ENCODE measurements around the gene FSTL5.
"Not testable (repeated sequence)": the region's sequence is repeated elsewhere in the genome, so short reads cannot be mapped to it uniquely, and the experiment has no call there.

Gene FSTL5

DNA sequence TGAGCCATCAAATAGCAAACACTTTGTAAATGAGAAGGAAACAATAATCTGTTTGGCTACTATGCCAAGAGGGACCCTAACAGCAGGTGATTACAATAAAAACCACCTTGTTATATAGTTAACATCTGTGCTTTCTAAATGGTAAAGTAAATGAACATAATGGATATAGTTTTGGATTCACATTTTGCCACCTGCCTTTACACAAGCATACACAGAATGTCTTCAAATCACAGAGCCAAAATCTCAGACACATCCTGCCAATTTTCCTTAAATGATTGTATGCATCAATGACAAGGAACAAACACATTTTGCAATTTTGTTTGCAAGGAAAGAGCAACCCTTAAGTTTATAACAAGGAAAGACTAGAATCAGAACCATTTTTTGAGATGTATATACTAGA, 334.2 kb downstream of the FSTL5 start:
- DNase-seq (ENCODE audit: low spot score) = no peak

- no peak for DNase-seq (ENCODE audit: low spot score)
Measured at GRCh38 chr4:161828061-161828460, 335.7 kb downstream of the FSTL5 start.

GRCh38 chr4:161827013-161827412, 336.8 kb downstream of the FSTL5 start:
- no peak for DNase-seq (ENCODE audit: low spot score)

DNA sequence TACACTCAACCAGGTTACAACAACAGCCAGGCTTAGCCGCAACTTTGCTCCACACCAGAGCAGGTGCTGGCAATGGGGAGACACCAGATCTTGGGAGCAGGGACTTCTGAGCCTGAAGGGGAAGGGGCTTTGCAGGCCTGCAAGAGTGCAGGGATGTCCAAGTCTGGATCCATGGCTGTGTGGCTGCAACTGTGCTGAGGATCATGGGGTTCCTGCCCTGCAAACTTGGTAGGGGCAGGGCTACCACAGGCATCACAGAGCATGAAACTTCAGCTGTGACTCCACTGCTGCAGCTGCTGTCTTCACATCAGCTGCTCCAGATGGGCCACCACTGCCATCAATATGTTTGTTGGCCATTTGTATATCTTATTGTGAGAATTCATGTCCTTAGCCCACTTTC, 340.4 kb downstream of the FSTL5 start:
- no peak for DNase-seq (ENCODE audit: low spot score)

GRCh38 chr4:161822174-161822573, 341.6 kb downstream of the FSTL5 start:
- DNase-seq (ENCODE audit: low spot score) = no peak

- DNase-seq (ENCODE audit: low spot score) = no peak
Measured at GRCh38 chr4:161817914-161818313, 345.9 kb downstream of the FSTL5 start.

DNA sequence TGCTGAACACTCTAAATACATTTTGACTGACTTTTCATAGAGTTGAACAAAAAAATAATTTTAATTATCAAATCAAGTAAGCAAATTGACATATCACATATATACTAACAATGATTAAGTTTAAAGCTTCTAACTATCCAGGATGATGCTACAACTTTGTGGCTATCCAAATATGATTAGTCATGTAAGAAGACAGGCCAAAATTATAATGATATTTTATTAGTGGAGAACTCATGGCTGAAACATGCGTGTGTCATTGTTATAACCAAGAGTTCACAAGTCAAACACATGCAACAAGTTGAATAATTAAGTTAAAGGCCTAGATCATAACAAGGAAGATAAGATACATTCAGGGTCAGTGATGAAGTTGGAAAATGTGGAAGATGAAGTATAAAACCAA, 346.8 kb downstream of the FSTL5 start:
- no peak for DNase-seq (ENCODE audit: low spot score)

DNA sequence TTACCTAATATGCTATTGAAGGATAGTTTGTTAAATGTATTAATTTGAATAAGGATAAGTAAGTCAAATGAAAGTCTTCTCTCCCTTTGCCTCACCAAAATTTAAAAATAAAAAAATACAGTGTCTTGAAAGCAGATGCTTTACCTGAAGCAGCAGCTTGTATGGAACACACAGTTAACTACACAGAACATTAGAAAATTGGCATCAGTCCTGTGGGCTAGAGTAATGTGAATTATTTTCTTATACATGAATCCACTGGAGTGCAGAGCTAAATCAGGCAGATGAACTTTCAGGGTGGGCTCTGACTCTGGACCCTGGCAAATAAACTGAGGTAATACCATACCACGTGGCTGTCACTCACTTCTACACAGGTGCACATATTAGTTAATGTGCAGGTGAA, 348.0 kb downstream of the FSTL5 start:
- no peak for DNase-seq (ENCODE audit: low spot score)

DNA sequence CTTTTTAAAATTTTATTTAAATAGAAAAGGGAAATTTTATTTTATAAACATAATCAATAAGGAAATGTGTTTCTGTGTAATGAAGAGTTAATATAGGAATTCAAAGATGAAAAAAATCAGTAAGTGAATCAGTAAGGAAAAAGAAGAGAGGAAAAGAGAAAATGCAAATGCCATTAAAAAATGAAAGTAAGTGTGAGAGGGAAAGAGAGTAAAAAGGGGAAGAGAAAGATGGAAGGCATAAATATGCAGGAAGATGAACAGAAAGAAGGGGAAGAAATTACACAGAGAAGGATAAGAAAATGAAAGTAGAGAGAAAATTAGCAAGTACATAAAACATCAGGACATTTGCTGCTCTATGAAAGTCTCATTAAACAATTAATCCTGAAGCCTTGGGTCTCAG, 349.9 kb downstream of the FSTL5 start:
- no peak for DNase-seq (ENCODE audit: low spot score)

- DNase-seq (ENCODE audit: low spot score) = no peak
Measured at GRCh38 chr4:161813389-161813788, 350.4 kb downstream of the FSTL5 start.

GRCh38 chr4:161803171-161803570, 360.6 kb downstream of the FSTL5 start:
- DNase-seq (ENCODE audit: low spot score) = no peak

GRCh38 chr4:161799710-161800109, 364.1 kb downstream of the FSTL5 start:
- no peak for DNase-seq (ENCODE audit: low spot score)

DNA sequence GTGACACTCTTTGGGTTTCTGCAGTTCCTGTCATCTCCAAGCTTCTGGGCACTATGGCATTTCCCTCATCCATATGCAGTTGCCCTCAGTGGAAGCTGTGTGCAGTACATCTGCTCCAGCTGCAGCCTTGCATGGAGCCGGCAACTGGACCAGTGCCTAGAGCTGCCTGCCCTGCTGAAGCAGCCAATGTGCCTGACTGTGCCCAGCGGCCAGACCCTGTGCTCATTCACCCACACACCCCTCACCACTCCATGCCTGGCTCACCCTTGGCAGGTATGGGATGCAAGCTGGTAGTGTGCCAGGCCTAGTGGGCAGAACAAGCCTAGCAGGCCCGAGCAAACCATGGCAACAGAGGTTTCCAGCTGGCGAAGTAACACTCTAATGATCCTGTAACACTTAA, 370.8 kb downstream of the FSTL5 start:
- no peak for DNase-seq (ENCODE audit: low spot score)

DNA sequence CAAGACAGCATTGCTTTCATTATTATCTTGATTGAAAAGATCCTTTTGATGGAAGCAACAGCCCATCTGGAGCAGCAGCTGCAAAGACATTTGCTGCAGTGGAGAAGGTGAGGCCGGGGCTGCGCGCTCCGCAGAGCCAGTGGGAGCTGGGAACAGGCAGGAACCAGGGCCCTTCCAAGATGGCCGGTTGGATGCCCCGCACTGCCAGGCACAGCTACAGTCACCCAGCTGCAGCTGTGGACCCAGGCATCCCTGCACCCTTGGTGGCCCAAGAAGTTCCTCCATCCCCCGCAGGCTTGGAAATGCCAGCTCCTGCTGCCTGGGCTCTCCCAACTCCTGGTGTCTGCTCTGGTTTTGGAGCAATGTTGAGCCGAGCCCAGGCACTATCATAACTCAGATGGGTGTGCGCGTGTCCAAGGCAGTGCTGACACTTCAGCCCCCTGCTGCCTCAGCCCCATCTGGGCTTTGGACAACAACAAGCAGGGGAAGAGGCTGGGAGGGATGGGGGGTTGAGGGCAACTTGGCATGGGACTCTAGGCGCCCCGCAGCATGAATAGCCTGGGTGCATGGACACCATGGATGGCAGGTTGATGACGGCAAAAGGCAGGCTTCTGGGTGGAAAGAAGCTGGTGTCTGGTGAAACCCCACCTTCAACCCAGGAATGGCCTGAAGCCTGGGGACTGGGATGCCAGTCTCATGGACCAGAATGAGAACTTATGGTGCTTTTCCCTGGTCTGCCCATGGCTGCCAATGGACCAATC, 371.8 kb downstream of the FSTL5 start:
- DNase-seq (ENCODE audit: low spot score) = no peak

GRCh38 chr4:161767116-161767515, 396.7 kb downstream of the FSTL5 start:
- no peak for DNase-seq (ENCODE audit: low spot score)

DNA sequence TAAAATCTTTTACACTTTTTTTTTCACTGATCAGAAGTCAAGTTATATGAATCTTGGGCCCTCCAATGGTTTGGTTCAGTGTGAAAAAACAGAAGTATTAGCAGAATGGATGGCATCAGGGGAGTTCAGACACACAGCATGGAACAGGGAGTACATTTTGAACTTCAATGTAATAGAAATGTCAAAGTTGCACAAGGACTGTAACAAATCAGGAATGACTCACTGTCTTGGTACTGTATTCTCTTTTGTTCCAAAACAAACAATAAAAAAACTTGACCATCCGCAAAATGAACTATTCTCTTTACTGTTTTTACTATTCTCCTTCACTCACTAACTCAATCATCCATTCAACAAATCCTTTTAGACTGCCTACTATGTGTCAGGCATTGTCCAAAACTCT, 401.0 kb downstream of the FSTL5 start:
- no peak for DNase-seq (ENCODE audit: low spot score)

DNA sequence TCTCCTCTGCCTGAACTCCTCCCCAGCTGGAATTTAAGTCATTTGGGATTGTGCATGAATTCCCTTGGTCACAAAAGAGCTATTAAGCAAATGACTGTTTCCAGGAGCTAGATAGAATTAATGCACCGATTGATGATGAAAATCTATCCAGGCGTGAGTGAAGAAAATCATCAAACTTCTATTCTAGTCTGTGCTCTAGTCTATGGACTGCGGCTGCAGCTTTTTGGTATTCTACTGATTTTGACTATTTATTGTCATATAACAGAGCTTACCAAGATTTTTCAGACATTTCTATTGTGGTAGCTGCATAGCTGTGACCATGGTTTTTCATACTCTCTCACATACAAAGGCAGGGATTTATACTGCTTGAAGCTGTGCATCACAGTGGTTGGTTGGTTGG, 403.8 kb downstream of the FSTL5 start:
- DNase-seq (ENCODE audit: low spot score) = no peak

DNA sequence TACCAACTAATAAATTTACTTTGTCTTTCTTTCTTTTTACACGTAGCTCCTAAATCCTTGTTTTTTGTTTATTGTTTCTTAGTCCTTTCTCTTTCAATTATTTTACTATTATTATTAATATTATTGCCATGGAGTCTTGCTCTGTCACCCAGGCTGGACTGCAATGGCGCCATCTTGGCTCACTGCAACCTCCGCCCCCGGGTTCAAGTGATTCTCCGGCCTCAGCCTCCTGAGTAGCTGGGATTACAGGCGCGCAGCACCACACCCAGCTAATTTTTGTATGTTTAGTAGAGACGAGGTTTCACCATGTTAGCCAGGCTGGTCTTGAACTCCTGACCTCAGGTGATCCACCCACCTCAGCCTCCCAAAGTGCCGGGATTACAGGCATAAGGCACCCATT, 405.4 kb downstream of the FSTL5 start:
- not testable (repeated sequence) for DNase-seq (ENCODE audit: low spot score)

GRCh38 chr4:161728929-161729328, 434.9 kb downstream of the FSTL5 start:
- no peak for DNase-seq (ENCODE audit: low spot score)

DNA sequence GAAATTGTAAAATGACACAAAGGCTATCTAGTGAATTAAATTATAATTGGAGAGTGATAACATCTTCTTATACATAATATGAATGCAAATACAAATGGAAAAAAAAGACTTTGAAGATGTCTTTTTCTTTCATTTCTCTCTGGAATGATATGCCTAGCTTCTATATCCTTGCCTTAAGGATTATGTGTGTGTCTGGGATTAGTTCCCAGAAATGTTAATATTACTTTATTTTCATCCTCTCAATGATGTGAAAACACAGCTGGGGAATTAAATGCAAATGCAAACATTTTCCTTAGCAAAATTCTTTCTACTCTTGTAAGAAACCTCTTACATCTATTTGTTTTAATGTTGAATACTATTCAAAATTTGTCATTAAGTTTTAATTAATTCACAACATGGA, 441.9 kb downstream of the FSTL5 start:
- DNase-seq (ENCODE audit: low spot score) = no peak

GRCh38 chr4:161717084-161717483, 446.7 kb downstream of the FSTL5 start:
- DNase-seq (ENCODE audit: low spot score) = no peak

DNA sequence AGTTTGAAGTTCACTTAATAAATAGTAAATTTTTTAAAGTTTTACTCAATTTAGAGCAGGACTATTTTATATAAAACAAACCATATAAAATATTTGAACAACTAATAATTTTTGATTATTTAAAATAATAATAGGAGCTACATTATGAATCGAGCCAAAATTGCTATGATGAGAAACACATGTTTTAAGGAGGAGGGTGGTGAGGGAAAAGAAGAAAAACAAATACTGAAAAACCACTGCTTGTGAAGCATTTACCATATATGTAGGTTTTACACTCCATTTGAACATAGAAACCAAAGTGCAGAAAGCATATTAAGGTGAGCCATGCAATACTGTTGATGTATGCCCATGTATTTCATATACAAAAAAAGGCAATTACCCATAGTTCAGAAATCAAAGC, 448.9 kb downstream of the FSTL5 start:
- DNase-seq (ENCODE audit: low spot score) = no peak

- no peak for DNase-seq (ENCODE audit: low spot score)
Measured at GRCh38 chr4:161714022-161714751, 449.6 kb downstream of the FSTL5 start.

DNA sequence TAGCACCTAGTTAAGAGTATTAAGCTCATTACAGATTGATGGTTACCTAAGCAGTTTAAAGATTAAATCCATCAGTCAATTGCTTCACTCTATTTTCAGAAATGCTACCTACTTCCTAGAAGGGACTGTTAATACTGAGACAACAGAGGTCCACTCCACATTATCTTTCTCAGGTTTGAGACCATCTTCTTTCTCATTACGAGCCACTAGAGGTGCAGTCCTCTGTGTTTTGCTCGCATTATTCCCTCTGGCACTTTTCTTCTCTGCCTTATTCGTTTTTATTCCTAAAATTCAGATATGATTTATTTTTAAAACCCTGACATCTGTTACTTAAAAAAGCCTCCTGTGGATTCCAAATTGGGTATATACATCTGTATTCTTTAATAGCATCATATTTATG, 459.1 kb downstream of the FSTL5 start:
- DNase-seq (ENCODE audit: low spot score) = no peak
